Measurements from ENCODE around the gene FBXO36.
A peak's percentile ranks its signal among the peaks of the same experiment; 100 is the strongest.
"Not testable (repeated sequence)": the region's sequence is repeated elsewhere in the genome, so short reads cannot be mapped to it uniquely, and the experiment has no call there.

FBXO36 gene

GRCh38 chr2:229910147-229910831 is 12.0 kb upstream of the FBXO36 start:
- DNase-seq (ENCODE audit: insufficient read length, low spot score) (no peak), FAIRE-seq (peak; percentile 48)
- TF ChIP-seq POU2F2 (IDR thresholded peaks at IDR 0.05; ENCODE audit: low read depth, low read length), result no peak
- TF ChIP-seq POLR2AphosphoS5 (IDR thresholded peaks at IDR 0.05; ENCODE audit: low read depth, low read length), result no peak
- no peak for TF ChIP-seq POLR2A (IDR thresholded peaks at IDR 0.05; ENCODE audit: low read depth, low read length)
- TF ChIP-seq TAF1 (IDR thresholded peaks at IDR 0.05; ENCODE audit: low read depth, low read length), result no peak
- TF ChIP-seq SPI1 (IDR thresholded peaks at IDR 0.05; ENCODE audit: low read depth, low read length), result no peak
- TF ChIP-seq PAX5 (IDR thresholded peaks at IDR 0.05; ENCODE audit: insufficient read depth, low read length, severe bottlenecking), result no peak

- DNase-seq (ENCODE audit: insufficient read length, low spot score), result no peak
- TF ChIP-seq POLR2AphosphoS5 (IDR thresholded peaks at IDR 0.05; ENCODE audit: low read depth, low read length) (no peak), SPI1 (IDR thresholded peaks at IDR 0.05; ENCODE audit: low read depth, low read length) (no peak), TAF1 (IDR thresholded peaks at IDR 0.05; ENCODE audit: low read depth, low read length) (no peak), POU2F2 (IDR thresholded peaks at IDR 0.05; ENCODE audit: low read depth, low read length) (no peak), POLR2A (IDR thresholded peaks at IDR 0.05; ENCODE audit: low read depth, low read length) (no peak), PAX5 (IDR thresholded peaks at IDR 0.05; ENCODE audit: insufficient read depth, low read length, severe bottlenecking) (no peak)
- FAIRE-seq, result peak; percentile 85
Measured at GRCh38 chr2:229910832-229911412, 11.4 kb upstream of the FBXO36 start.

GRCh38 chr2:229914171-229914570 is 8.1 kb upstream of the FBXO36 start:
- no peak for TF ChIP-seq POLR2A (IDR thresholded peaks at IDR 0.05; ENCODE audit: low read depth, low read length)
- TF ChIP-seq POLR2AphosphoS5 (IDR thresholded peaks at IDR 0.05; ENCODE audit: low read depth, low read length), result no peak
- no peak for TF ChIP-seq SPI1 (IDR thresholded peaks at IDR 0.05; ENCODE audit: low read depth, low read length)
- no peak for TF ChIP-seq PAX5 (IDR thresholded peaks at IDR 0.05; ENCODE audit: insufficient read depth, low read length, severe bottlenecking)
- TF ChIP-seq POU2F2 (IDR thresholded peaks at IDR 0.05; ENCODE audit: low read depth, low read length), result no peak
- TF ChIP-seq TAF1 (IDR thresholded peaks at IDR 0.05; ENCODE audit: low read depth, low read length), result no peak
- FAIRE-seq, result peak; percentile 86
- DNase-seq (ENCODE audit: insufficient read length, low spot score), result no peak

- peak; percentile 23 for FAIRE-seq
- no peak for TF ChIP-seq POLR2A (IDR thresholded peaks at IDR 0.05; ENCODE audit: low read depth, low read length)
- TF ChIP-seq PAX5 (IDR thresholded peaks at IDR 0.05; ENCODE audit: insufficient read depth, low read length, severe bottlenecking), result no peak
- no peak for TF ChIP-seq POU2F2 (IDR thresholded peaks at IDR 0.05; ENCODE audit: low read depth, low read length)
- TF ChIP-seq TAF1 (IDR thresholded peaks at IDR 0.05; ENCODE audit: low read depth, low read length), result no peak
- no peak for TF ChIP-seq SPI1 (IDR thresholded peaks at IDR 0.05; ENCODE audit: low read depth, low read length)
- no peak for TF ChIP-seq POLR2AphosphoS5 (IDR thresholded peaks at IDR 0.05; ENCODE audit: low read depth, low read length)
- no peak for DNase-seq (ENCODE audit: insufficient read length, low spot score)
Measured at GRCh38 chr2:229917793-229918192, 4.5 kb upstream of the FBXO36 start.

- FAIRE-seq, result peak; percentile 74
- DNase-seq (ENCODE audit: insufficient read length, low spot score), result no peak
Measured at GRCh38 chr2:229920011-229920641, 2.2 kb upstream of the FBXO36 start.

GRCh38 chr2:229921101-229921891 is 1.0 kb upstream of the FBXO36 start:
- peak; percentile 56 for DNase-seq (ENCODE audit: insufficient read length, low spot score)
- TF ChIP-seq PAX5 (IDR thresholded peaks at IDR 0.05; ENCODE audit: insufficient read depth, low read length, severe bottlenecking) (no peak), POLR2AphosphoS5 (IDR thresholded peaks at IDR 0.05; ENCODE audit: low read depth, low read length) (no peak), SPI1 (IDR thresholded peaks at IDR 0.05; ENCODE audit: low read depth, low read length) (0 out of 2 replicates have a peak, but pooled peaks have one; percentile 12), TAF1 (IDR thresholded peaks at IDR 0.05; ENCODE audit: low read depth, low read length) (peak; percentile 25; the same call in 1 of the 2 replicates), POLR2A (IDR thresholded peaks at IDR 0.05; ENCODE audit: low read depth, low read length) (peak; percentile 28; the same call in 1 of the 2 replicates), POU2F2 (IDR thresholded peaks at IDR 0.05; ENCODE audit: low read depth, low read length) (0 out of 2 replicates have a peak, but pooled peaks have one; percentile 11)
- FAIRE-seq, result peak; percentile 72

More at GRCh38 chr2:229920011-229920641, 2.2 kb upstream of the FBXO36 start:
- no peak for TF ChIP-seq TAF1 (IDR thresholded peaks at IDR 0.05; ENCODE audit: low read depth, low read length)
- TF ChIP-seq POLR2A (IDR thresholded peaks at IDR 0.05; ENCODE audit: low read depth, low read length), result peak; percentile 22; the same call in 1 of the 2 replicates

GRCh38 chr2:229921892-229922448 is 333 bp upstream of the FBXO36 start, which contains the start of gene TRIP12:
TSS of gene TRIP12 (minus strand) at chr2:229922009. CDS start at chr2:229880079, 41,930 bp downstream.
- peak; percentile 13; the same call in 1 of the 2 replicates for TF ChIP-seq POU2F2 (IDR thresholded peaks at IDR 0.05; ENCODE audit: low read depth, low read length)
- no peak for TF ChIP-seq SPI1 (IDR thresholded peaks at IDR 0.05; ENCODE audit: low read depth, low read length)
- FAIRE-seq (peak; percentile 97), DNase-seq (ENCODE audit: insufficient read length, low spot score) (peak; percentile 85)

GRCh38 chr2:229924541-229924940 is 2.2 kb downstream of the FBXO36 start:
- FAIRE-seq; DNase-seq (ENCODE audit: insufficient read length, low spot score): not testable (repeated sequence)

GRCh38 chr2:229925201-229925600 is 2.9 kb downstream of the FBXO36 start:
- FAIRE-seq, result no peak
- no peak for TF ChIP-seq POU2F2 (IDR thresholded peaks at IDR 0.05; ENCODE audit: low read depth, low read length)
- no peak for TF ChIP-seq POLR2A (IDR thresholded peaks at IDR 0.05; ENCODE audit: low read depth, low read length)
- TF ChIP-seq TAF1 (IDR thresholded peaks at IDR 0.05; ENCODE audit: low read depth, low read length), result no peak
- no peak for TF ChIP-seq PAX5 (IDR thresholded peaks at IDR 0.05; ENCODE audit: insufficient read depth, low read length, severe bottlenecking)
- TF ChIP-seq POLR2AphosphoS5 (IDR thresholded peaks at IDR 0.05; ENCODE audit: low read depth, low read length), result no peak
- no peak for TF ChIP-seq SPI1 (IDR thresholded peaks at IDR 0.05; ENCODE audit: low read depth, low read length)
- no peak for DNase-seq (ENCODE audit: insufficient read length, low spot score)
